GM12873 (cell line): ENCODE measurements around the gene TERB1.

Source experiments
- CTCF ChIP-seq: IDR thresholded peaks from 2 replicates; pipeline ENCODE4 v1.5.1; 2012; ENCODE audit warnings: low read depth, mild to moderate bottlenecking, moderate library complexity, low read length, control low read depth; ENCODE audit not compliant: insufficient read depth; ENCODE audit errors: missing control alignments

The TERB1 gene

GRCh38 chr16:66846266-66846665 is 44.9 kb upstream of the TERB1 start:
- TF ChIP-seq CTCF = no peak

GRCh38 chr16:66845791-66846221 is 44.4 kb upstream of the TERB1 start:
- no peak for TF ChIP-seq CTCF

- no peak for TF ChIP-seq CTCF
These were observed 43.7 kb upstream of the TERB1 start for GRCh38 chr16:66845080-66845410.

- no peak for TF ChIP-seq CTCF
These were observed 43.1 kb upstream of the TERB1 start, which contains the start of gene CA7 for GRCh38 chr16:66844342-66845079. CA7 (plus strand) TSS chr16:66844414; CDS start chr16:66844488, 74 bp downstream.

- no peak for TF ChIP-seq CTCF
These were observed 42.6 kb upstream of the TERB1 start for GRCh38 chr16:66844009-66844341.

GRCh38 chr16:66843191-66843590 is 41.8 kb upstream of the TERB1 start:
- TF ChIP-seq CTCF = no peak

- TF ChIP-seq CTCF = no peak
These were observed 41.4 kb upstream of the TERB1 start for GRCh38 chr16:66842765-66843164.
